SK-N-SH (cell line): ENCODE measurements around the gene TXNDC16. TPM values are rescaled to one million over a fixed set of nuclear protein-coding genes. Genes with fewer than 3 reads are reported as not detected.

ENCODE experiments used
- CTCF ChIA-PET: fragments of 300-600, 350-600 bp; formaldehyde crosslinking; extraction: SDS; loops from one replicate; lab custom pipeline; 2021; lab: Yijun Ruan, JAX
- POLR2A ChIA-PET: fragments of 350-600 bp; sonication (Branson Sonifier 250); formaldehyde crosslinking; extraction: SDS; loops from one replicate; lab custom pipeline; 2020; ENCODE audit warnings: antibody characterized with exemption, inconsistent platforms; lab: Yijun Ruan, JAX
- DNase-seq: peaks from one replicate; pipeline ENCODE4 v3.0.0; 2012
- H2AFZ ChIP-seq: fragments of 200-600 bp; sonication (generic); 2 replicates; pipeline ENCODE4 v1.8.1; 2016; ENCODE audit warnings: antibody characterized with exemption, mild to moderate bottlenecking, low read depth
- H3F3A ChIP-seq: fragments of 200-600 bp; sonication (generic); replicated peaks from 2 replicates; pipeline ENCODE3; 2016; ENCODE audit warnings: antibody characterized with exemption, mild to moderate bottlenecking; ENCODE audit not compliant: insufficient read depth
- H3K27ac ChIP-seq, 2 experiments: fragments of 200-500 bp in 1 of 2; fragments of 200-600 bp in 1 of 2; sonication (Bioruptor generic) in 1 of 2; sonication (generic), shearing (Covaris generic) in 1 of 2; 2 replicates each; pipeline versions ENCODE4 v1.5.1 to v1.6.1; 2014 to 2016; ENCODE audit warnings: low read depth in 2 of 2, inconsistent platforms in 1 of 2, low read length in 1 of 2, mild to moderate bottlenecking in 1 of 2, mixed read lengths in 1 of 2
- H3K27me3 ChIP-seq: fragments of 200-600 bp; sonication (generic), shearing (Covaris generic); 2 replicates; pipeline ENCODE4 v1.6.1; 2016; ENCODE audit warnings: mixed run types; ENCODE audit not compliant: insufficient read depth
- H3K36me3 ChIP-seq, 2 experiments: fragments of 200-500 bp in 1 of 2; fragments of 200-600 bp in 1 of 2; sonication (Bioruptor generic) in 1 of 2; sonication (generic) in 1 of 2; replicated peaks in 1 of 2; 2 replicates each; pipeline versions ENCODE3 to v1.5.1; 2014 to 2016; ENCODE audit warnings: low read length in 1 of 2, mild to moderate bottlenecking in 1 of 2; ENCODE audit not compliant: insufficient read depth in 2 of 2, control insufficient read depth in 1 of 2
- H3K4me1 ChIP-seq, 2 experiments: fragments of 200-500 bp in 1 of 2; fragments of 200-600 bp in 1 of 2; sonication (Bioruptor generic) in 1 of 2; sonication (generic), shearing (Covaris generic) in 1 of 2; 2 replicates each; pipeline versions ENCODE4 v1.5.1 to v1.6.1; 2014 to 2016; ENCODE audit warnings: low read depth in 1 of 2, low read length in 1 of 2, mixed run types in 1 of 2; ENCODE audit not compliant: insufficient read depth in 2 of 2, control insufficient read depth in 1 of 2
- H3K4me2 ChIP-seq: fragments of 200-600 bp; sonication (generic), shearing (Covaris generic); 2 replicates; pipeline ENCODE4 v1.6.1; 2017; ENCODE audit warnings: mixed run types
- H3K4me3 ChIP-seq, 2 experiments: fragments of 200-500 bp in 1 of 2; fragments of 200-600 bp in 1 of 2; sonication (Bioruptor generic) in 1 of 2; sonication (generic), shearing (Covaris generic) in 1 of 2; 2 replicates each; pipeline versions ENCODE4 v1.5.1 to v1.8.1; 2014 to 2016; ENCODE audit warnings: low read depth in 2 of 2, inconsistent platforms in 1 of 2, low read length in 1 of 2, mild to moderate bottlenecking in 1 of 2, mixed read lengths in 1 of 2, moderate library complexity in 1 of 2
- H3K79me2 ChIP-seq: fragments of 200-600 bp; sonication (generic); 2 replicates; pipeline ENCODE4 v1.8.1; 2017; ENCODE audit warnings: mild to moderate bottlenecking; ENCODE audit not compliant: insufficient read depth
- H3K9ac ChIP-seq: fragments of 200-600 bp; sonication (generic); 2 replicates; pipeline ENCODE4 v1.6.1; 2017; ENCODE audit warnings: mixed run types
- H3K9me2 ChIP-seq: fragments of 200-600 bp; sonication (generic); 2 replicates; pipeline ENCODE4 v1.6.1; 2017; ENCODE audit warnings: mixed run types
- H3K9me3 ChIP-seq: fragments of 200-600 bp; sonication (generic); 2 replicates; pipeline ENCODE4 v1.6.1; 2017; ENCODE audit warnings: mixed run types, mild to moderate bottlenecking, moderate library complexity
- H4K20me1 ChIP-seq: fragments of 200-600 bp; sonication (generic); 2 replicates; pipeline ENCODE4 v1.6.1; 2017; ENCODE audit warnings: mild to moderate bottlenecking, mixed run types; ENCODE audit not compliant: insufficient read depth
- ELF1 ChIP-seq: IDR thresholded peaks from 2 replicates; pipeline ENCODE4 v1.4.0; 2012
- EP300 ChIP-seq, 2 experiments: IDR thresholded peaks; 2 replicates each; pipeline versions ENCODE4 v1.4.0 to v1.6.1; 2012; ENCODE audit warnings: borderline replicate concordance in 1 of 2, low read depth in 1 of 2, low read length in 1 of 2
- FOSL2 ChIP-seq: IDR thresholded peaks from 2 replicates; pipeline ENCODE4 v1.4.0; 2012; ENCODE audit warnings: low read depth, mild to moderate bottlenecking, moderate library complexity, borderline replicate concordance
- FOXJ3 ChIP-seq: sonication (generic); formaldehyde crosslinking; IDR thresholded peaks from 2 replicates; pipeline ENCODE4 v1.5.1; 2020; ENCODE audit warnings: mild to moderate bottlenecking, missing genetic modification reagents
- FOXM1 ChIP-seq: IDR thresholded peaks from 2 replicates; pipeline ENCODE4 v1.4.0; 2012; ENCODE audit warnings: low read depth, mild to moderate bottlenecking
- GATA2 ChIP-seq: sonication (generic); formaldehyde crosslinking; IDR thresholded peaks from 2 replicates; pipeline ENCODE4 v1.5.0; 2020; ENCODE audit warnings: mild to moderate bottlenecking, missing genetic modification reagents
- MXI1 ChIP-seq: IDR thresholded peaks from 2 replicates; pipeline ENCODE4 v1.6.1; 2012; ENCODE audit warnings: mild to moderate bottlenecking, low read depth, low read length, improper control_type of control experiment
- NFIC ChIP-seq: IDR thresholded peaks from 2 replicates; pipeline ENCODE4 v1.4.0; 2012; ENCODE audit warnings: borderline replicate concordance
- NRF1 ChIP-seq: IDR thresholded peaks from 2 replicates; pipeline ENCODE4 v1.6.1; 2012; ENCODE audit warnings: low read depth, mild to moderate bottlenecking, low read length
- RAD21 ChIP-seq: IDR thresholded peaks from 2 replicates; pipeline ENCODE4 v1.6.1; 2012; ENCODE audit warnings: mild to moderate bottlenecking, low read length
- RCOR1 ChIP-seq: fragments of 150-350 bp; IDR thresholded peaks from 2 replicates; pipeline ENCODE4 v1.6.1; 2017; ENCODE audit warnings: antibody characterized with exemption, low read length
- RFX5 ChIP-seq: IDR thresholded peaks from 2 replicates; pipeline ENCODE4 v1.6.1; 2012; ENCODE audit warnings: mild to moderate bottlenecking, improper control_type of control experiment, low read length
- RXRA ChIP-seq: IDR thresholded peaks from 2 replicates; pipeline ENCODE4 v1.4.0; 2012; ENCODE audit warnings: low read depth, mild to moderate bottlenecking, borderline replicate concordance
- SIN3A ChIP-seq: IDR thresholded peaks from 2 replicates; pipeline ENCODE4 v1.6.1; 2012; ENCODE audit warnings: low read depth, mild to moderate bottlenecking, low read length, moderate library complexity, borderline replicate concordance
- SMC3 ChIP-seq: IDR thresholded peaks from 2 replicates; pipeline ENCODE4 v1.6.1; 2012; ENCODE audit warnings: low read depth, low read length, improper control_type of control experiment
- TCF12 ChIP-seq: IDR thresholded peaks from 2 replicates; pipeline ENCODE4 v1.4.0; 2012
- YY1 ChIP-seq: IDR thresholded peaks from 2 replicates; pipeline ENCODE4 v1.4.0; 2012; ENCODE audit warnings: low read depth, mild to moderate bottlenecking
- WGBS: methylation state at CpG from one replicate; pipeline ENCODE4 v1.1.6; 2017; ENCODE audit warnings: low lambda C conversion rate; 5-methylcytosine and 5-hydroxymethylcytosine counted together
- polyA plus RNA-seq, 3 experiments: library from polyadenylated mRNA; depleted of rRNA; stranded (reverse); fragments of >200 nt; gene quantifications; 2 replicates each; pipeline ENCODE4 v1.2.3, GENCODE V29; 2012
- TF ChIP-seq, protein P1 (sequence below): IDR thresholded peaks from 2 replicates; pipeline ENCODE4 v1.4.0; 2012; ENCODE audit warnings: low read depth
- TF ChIP-seq, protein P2 (sequence below): fragments of 150-350 bp; IDR thresholded peaks from 2 replicates; pipeline ENCODE4 v1.6.1; 2016; ENCODE audit warnings: mild to moderate bottlenecking, low read depth, low read length
- TF ChIP-seq, protein P3 (sequence below): fragments of 200-600 bp; sonication (generic); IDR thresholded peaks from 2 replicates; pipeline ENCODE4 v1.6.1; 2017; ENCODE audit warnings: antibody characterized with exemption, mild to moderate bottlenecking, moderate library complexity
- TF ChIP-seq, protein P4 (sequence below): IDR thresholded peaks from 2 replicates; pipeline ENCODE4; 2012

The TXNDC16 gene
- polyA plus RNA-seq, 1 of the 3 experiments (the other 2 are of a cell fraction), result 0.95 TPM

DNA sequence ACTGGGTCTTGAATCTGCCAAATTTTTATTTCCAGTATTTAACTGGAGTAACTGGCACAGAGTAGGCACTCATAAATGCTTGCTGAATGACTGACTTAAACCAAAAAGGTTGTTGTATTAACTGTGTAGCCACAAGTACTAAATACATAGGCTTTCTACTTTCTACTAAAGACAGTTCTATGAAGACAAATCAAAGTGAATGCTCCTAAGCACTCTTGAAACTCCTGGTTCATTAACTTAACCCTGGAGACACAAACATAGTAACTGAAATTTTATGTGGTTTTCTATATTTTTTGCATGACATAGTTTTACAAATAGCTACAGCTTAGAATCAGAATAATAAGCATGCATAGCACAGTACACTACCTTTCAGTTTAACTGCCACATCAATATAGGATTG lies 70.4 kb downstream of the TXNDC16 start:
- ChIA-PET CTCF (no interaction called here), POLR2A (no interaction called here)
- H3K9me2 ChIP-seq, result no peaks in the 10 kb centered on the region
- no peaks in the 10 kb centered on the region for H3K79me2 ChIP-seq
- no peaks in the 10 kb centered on the region for H3F3A ChIP-seq
- no peak for DNase-seq
- no peak overlapping the region for H3K27ac ChIP-seq
- H3K4me1 ChIP-seq, result no peaks in the 10 kb centered on the region
- no peak overlapping the region; the same call in 1 of the 2 replicates for H2AFZ ChIP-seq
- TF ChIP-seq RFX5 (no peak), SIN3A (no peak), FOXM1 (no peak), MXI1 (no peak), YY1 (no peak), EP300 (IDR thresholded peaks at IDR 0.05; ENCODE audit: borderline replicate concordance in 1 of 2, low read depth in 1 of 2, low read length in 1 of 2) (no peak), RAD21 (no peak), FOXJ3 (no peak), ELF1 (no peak), NRF1 (no peak)
- TF ChIP-seq, protein P1, sequence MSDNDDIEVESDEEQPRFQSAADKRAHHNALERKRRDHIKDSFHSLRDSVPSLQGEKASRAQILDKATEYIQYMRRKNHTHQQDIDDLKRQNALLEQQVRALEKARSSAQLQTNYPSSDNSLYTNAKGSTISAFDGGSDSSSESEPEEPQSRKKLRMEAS, result no peak
- TF ChIP-seq, protein P2, sequence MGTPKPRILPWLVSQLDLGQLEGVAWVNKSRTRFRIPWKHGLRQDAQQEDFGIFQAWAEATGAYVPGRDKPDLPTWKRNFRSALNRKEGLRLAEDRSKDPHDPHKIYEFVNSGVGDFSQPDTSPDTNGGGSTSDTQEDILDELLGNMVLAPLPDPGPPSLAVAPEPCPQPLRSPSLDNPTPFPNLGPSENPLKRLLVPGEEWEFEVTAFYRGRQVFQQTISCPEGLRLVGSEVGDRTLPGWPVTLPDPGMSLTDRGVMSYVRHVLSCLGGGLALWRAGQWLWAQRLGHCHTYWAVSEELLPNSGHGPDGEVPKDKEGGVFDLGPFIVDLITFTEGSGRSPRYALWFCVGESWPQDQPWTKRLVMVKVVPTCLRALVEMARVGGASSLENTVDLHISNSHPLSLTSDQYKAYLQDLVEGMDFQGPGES, result no peak
- TF ChIP-seq, protein P3, sequence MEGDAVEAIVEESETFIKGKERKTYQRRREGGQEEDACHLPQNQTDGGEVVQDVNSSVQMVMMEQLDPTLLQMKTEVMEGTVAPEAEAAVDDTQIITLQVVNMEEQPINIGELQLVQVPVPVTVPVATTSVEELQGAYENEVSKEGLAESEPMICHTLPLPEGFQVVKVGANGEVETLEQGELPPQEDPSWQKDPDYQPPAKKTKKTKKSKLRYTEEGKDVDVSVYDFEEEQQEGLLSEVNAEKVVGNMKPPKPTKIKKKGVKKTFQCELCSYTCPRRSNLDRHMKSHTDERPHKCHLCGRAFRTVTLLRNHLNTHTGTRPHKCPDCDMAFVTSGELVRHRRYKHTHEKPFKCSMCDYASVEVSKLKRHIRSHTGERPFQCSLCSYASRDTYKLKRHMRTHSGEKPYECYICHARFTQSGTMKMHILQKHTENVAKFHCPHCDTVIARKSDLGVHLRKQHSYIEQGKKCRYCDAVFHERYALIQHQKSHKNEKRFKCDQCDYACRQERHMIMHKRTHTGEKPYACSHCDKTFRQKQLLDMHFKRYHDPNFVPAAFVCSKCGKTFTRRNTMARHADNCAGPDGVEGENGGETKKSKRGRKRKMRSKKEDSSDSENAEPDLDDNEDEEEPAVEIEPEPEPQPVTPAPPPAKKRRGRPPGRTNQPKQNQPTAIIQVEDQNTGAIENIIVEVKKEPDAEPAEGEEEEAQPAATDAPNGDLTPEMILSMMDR, result no peak
- no peaks in the 10 kb centered on the region for H4K20me1 ChIP-seq
- H3K9me3 ChIP-seq, result no peaks in the 10 kb centered on the region
- no peaks in the 10 kb centered on the region for H3K27me3 ChIP-seq
- H3K4me2 ChIP-seq, result no peak overlapping the region
- no peak overlapping the region for H3K9ac ChIP-seq
- no peaks in the 10 kb centered on the region for H3K36me3 ChIP-seq
- H3K4me3 ChIP-seq, result no peak overlapping the region

DNA sequence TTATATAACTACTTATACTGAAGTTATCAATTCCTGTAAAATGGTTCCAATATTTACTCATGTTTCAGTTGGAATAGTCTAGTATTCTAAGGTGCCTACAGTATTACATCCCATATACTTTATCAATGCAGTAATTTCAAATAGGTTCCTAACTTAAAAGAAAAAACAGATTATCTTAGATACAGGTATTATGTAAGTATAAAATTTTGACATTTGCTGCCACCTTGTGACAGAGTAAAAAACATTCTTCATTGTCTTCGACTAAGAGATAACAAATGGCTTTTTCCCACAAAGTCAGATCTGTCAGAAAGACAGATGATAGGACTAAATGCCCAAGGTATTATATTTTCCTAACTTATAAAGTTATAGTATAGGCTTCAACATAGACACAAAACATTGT lies 78.7 kb downstream of the TXNDC16 start:
- Histone ChIP-seq H3K9me2 (no peaks in the 10 kb centered on the region), H3F3A (no peaks in the 10 kb centered on the region), H3K4me1 (no peaks in the 10 kb centered on the region), H3K4me3 (no peak overlapping the region), H2AFZ (no peak overlapping the region), H4K20me1 (no peaks in the 10 kb centered on the region), H3K79me2 (no peaks in the 10 kb centered on the region), H3K36me3 (no peaks in the 10 kb centered on the region), H3K27me3 (no peaks in the 10 kb centered on the region), H3K9ac (no peak overlapping the region), H3K4me2 (no peak overlapping the region), H3K9me3 (no peaks in the 10 kb centered on the region), H3K27ac (no peak overlapping the region)
- 6% methylated on average over 1 of the region's 1 CpG for WGBS
- TF ChIP-seq NFIC (no peak), ELF1 (no peak), RAD21 (peak; percentile 76), RXRA (no peak), RCOR1 (no peak), FOSL2 (no peak), GATA2 (CRISPR knock-in tag) (peak; percentile 22; the same call in 1 of the 2 replicates), SMC3 (peak; percentile 54), TCF12 (no peak)
- TF ChIP-seq, protein P4, sequence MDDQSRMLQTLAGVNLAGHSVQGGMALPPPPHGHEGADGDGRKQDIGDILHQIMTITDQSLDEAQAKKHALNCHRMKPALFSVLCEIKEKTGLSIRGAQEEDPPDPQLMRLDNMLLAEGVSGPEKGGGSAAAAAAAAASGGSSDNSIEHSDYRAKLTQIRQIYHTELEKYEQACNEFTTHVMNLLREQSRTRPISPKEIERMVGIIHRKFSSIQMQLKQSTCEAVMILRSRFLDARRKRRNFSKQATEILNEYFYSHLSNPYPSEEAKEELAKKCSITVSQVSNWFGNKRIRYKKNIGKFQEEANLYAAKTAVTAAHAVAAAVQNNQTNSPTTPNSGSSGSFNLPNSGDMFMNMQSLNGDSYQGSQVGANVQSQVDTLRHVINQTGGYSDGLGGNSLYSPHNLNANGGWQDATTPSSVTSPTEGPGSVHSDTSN, result no peak
- TF ChIP-seq, protein P3, result peak; percentile 64
- DNase-seq, result peak; percentile 16
- ChIA-PET CTCF (interaction anchor here (0.8 to 2.1 kb wide), 4 partner anchors 11 to 183 kb away, joined by 3 to 18 read pairs (median 4); partner anchors contain the start of gene PTGER2), POLR2A (no interaction called here)
